ENCODE measurements around the gene GAPT. TPM values are rescaled to one million over a fixed set of nuclear protein-coding genes. Genes with fewer than 3 reads are reported as not detected.

The GAPT gene
- polyA plus RNA-seq, 1 donor from 2014 or later = not detected

DNA sequence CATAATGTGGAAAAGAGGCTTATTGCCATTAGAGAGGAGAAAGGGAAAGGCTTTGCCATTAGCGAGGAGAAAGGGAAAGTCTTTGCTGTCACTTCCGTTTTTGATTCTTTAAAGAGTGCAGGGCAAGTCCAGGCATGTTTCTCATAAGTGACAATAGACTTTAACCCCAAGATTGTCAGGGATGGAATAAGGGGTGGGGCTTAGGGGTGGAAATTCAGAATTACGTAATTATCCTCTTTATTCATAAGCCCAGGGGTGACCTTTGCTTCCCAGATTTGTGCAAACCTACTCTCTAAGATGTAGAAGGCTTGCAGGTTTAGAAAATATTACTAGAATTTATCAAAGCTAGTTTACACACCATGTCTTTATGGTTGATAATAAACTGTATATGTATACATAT lies 29.1 kb upstream of the GAPT start:
- H2AFZ ChIP-seq (ENCODE audit: low read depth, low read length) = no peak overlapping the region

DNA sequence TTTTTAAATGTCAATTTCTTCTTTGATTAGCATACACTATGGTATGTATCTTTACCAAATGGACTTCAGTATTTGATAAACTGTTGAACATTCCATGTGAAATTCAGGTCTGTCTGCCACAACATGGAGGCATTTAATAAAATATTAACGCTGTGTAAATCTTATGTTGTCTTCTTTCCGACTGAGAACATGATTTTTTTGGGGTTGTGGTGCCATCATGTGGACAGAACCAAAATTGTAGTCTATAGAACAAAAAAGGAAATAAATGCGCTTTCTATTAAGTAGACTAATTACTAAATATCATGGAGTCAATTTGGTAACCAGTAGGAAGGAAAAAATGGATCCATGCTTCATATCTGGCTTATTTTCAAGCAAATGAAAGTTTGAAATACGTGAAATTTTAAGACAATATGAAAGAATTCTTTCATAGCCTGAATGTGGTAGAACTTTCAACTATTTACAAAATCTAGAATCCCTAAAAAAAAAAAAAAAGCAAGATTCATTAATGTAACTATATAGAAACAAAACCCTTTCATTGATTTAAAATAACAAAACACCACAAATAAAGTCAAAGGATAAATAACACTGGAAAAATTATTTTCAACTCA lies 28.5 kb upstream of the GAPT start:
- Histone ChIP-seq H3K79me2 (replicated peaks; ENCODE audit: insufficient read depth, low read length) (peaks cover 17% of the 10 kb centered on the region), H3K27me3 (ENCODE audit: insufficient read depth, low read depth, low read length) (no peaks in the 10 kb centered on the region), H3K9ac (ENCODE audit: low read length) (peak overlapping the region; percentile 13), H3K4me2 (ENCODE audit: low read length) (peak overlapping the region; percentile 6), H3K27ac (ENCODE audit: low read length) (no peak overlapping the region), H2AFZ (ENCODE audit: low read depth, low read length) (no peak overlapping the region), H4K20me1 (ENCODE audit: insufficient read depth) (no peaks in the 10 kb centered on the region), H3K9me3 (ENCODE audit: low read length) (no peaks in the 10 kb centered on the region), H3K9me2 (ENCODE audit: insufficient read depth, low read length) (no peaks in the 10 kb centered on the region), H3K4me3 (ENCODE audit: low read length) (no peak overlapping the region), H3K36me3 (ENCODE audit: insufficient read depth, low read length) (no peaks in the 10 kb centered on the region), H3F3A (ENCODE audit: insufficient read depth, low read length, poor library complexity, severe bottlenecking) (no peaks in the 10 kb centered on the region)
- TF ChIP-seq, protein P1, sequence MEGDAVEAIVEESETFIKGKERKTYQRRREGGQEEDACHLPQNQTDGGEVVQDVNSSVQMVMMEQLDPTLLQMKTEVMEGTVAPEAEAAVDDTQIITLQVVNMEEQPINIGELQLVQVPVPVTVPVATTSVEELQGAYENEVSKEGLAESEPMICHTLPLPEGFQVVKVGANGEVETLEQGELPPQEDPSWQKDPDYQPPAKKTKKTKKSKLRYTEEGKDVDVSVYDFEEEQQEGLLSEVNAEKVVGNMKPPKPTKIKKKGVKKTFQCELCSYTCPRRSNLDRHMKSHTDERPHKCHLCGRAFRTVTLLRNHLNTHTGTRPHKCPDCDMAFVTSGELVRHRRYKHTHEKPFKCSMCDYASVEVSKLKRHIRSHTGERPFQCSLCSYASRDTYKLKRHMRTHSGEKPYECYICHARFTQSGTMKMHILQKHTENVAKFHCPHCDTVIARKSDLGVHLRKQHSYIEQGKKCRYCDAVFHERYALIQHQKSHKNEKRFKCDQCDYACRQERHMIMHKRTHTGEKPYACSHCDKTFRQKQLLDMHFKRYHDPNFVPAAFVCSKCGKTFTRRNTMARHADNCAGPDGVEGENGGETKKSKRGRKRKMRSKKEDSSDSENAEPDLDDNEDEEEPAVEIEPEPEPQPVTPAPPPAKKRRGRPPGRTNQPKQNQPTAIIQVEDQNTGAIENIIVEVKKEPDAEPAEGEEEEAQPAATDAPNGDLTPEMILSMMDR (IDR thresholded peaks at IDR 0.05; ENCODE audit: poor library complexity, severe bottlenecking) = peak; percentile 89
- TF ChIP-seq TAF1 (IDR thresholded peaks at IDR 0.05; ENCODE audit: low read depth) (no peak), SMC3 (conservative IDR thresholded peaks at IDR 0.05; ENCODE audit: poor library complexity) (peak; percentile 96), MXI1 (conservative IDR thresholded peaks at IDR 0.05; ENCODE audit: poor library complexity, severe bottlenecking) (no peak), RAD21 (conservative IDR thresholded peaks at IDR 0.05) (peak; percentile 93), POLR2AphosphoS5 (IDR thresholded peaks at IDR 0.05) (no peak), REST (IDR thresholded peaks at IDR 0.05; ENCODE audit: borderline replicate concordance) (no peak)

More for the DNA sequence above, 29.1 kb upstream of the GAPT start:
- Histone ChIP-seq H3K27me3 (ENCODE audit: insufficient read depth, low read depth, low read length) (no peaks in the 10 kb centered on the region), H4K20me1 (ENCODE audit: insufficient read depth) (peaks cover 2% of the 10 kb centered on the region), H3K9me2 (ENCODE audit: insufficient read depth, low read length) (no peaks in the 10 kb centered on the region), H3K27ac (ENCODE audit: low read length) (peak overlapping the region; percentile 11), H3F3A (ENCODE audit: insufficient read depth, low read length, poor library complexity, severe bottlenecking) (no peaks in the 10 kb centered on the region), H3K79me2 (replicated peaks; ENCODE audit: insufficient read depth, low read length) (peaks cover 23% of the 10 kb centered on the region), H3K4me2 (ENCODE audit: low read length) (peak overlapping the region; percentile 6), H3K9ac (ENCODE audit: low read length) (peak overlapping the region; percentile 13), H3K4me3 (ENCODE audit: low read length) (no peak overlapping the region), H3K9me3 (ENCODE audit: low read length) (no peaks in the 10 kb centered on the region), H3K36me3 (ENCODE audit: insufficient read depth, low read length) (peaks cover 6% of the 10 kb centered on the region)
- TF ChIP-seq REST (IDR thresholded peaks at IDR 0.05; ENCODE audit: borderline replicate concordance) (no peak), POLR2AphosphoS5 (IDR thresholded peaks at IDR 0.05) (no peak), EZH2 (IDR thresholded peaks at IDR 0.05; ENCODE audit: borderline replicate concordance, insufficient read depth, low read length, poor library complexity, severe bottlenecking) (no peak), EP300 (conservative IDR thresholded peaks at IDR 0.05; ENCODE audit: poor library complexity, severe bottlenecking) (no peak), TAF1 (IDR thresholded peaks at IDR 0.05; ENCODE audit: low read depth) (no peak), RAD21 (conservative IDR thresholded peaks at IDR 0.05) (no peak), MXI1 (conservative IDR thresholded peaks at IDR 0.05; ENCODE audit: poor library complexity, severe bottlenecking) (no peak), SMC3 (conservative IDR thresholded peaks at IDR 0.05; ENCODE audit: poor library complexity) (no peak)
- TF ChIP-seq, protein P1 (IDR thresholded peaks at IDR 0.05; ENCODE audit: poor library complexity, severe bottlenecking) = no peak

Measured in neural cell (in vitro differentiated cells).